NCI-H345 (cell line): ENCODE measurements around the gene FGF1.

ENCODE experiments used
- DNase-seq: peaks from one replicate; lab custom pipeline; 2025; lab: John Stamatoyannopoulos, UW

Gene FGF1

DNA sequence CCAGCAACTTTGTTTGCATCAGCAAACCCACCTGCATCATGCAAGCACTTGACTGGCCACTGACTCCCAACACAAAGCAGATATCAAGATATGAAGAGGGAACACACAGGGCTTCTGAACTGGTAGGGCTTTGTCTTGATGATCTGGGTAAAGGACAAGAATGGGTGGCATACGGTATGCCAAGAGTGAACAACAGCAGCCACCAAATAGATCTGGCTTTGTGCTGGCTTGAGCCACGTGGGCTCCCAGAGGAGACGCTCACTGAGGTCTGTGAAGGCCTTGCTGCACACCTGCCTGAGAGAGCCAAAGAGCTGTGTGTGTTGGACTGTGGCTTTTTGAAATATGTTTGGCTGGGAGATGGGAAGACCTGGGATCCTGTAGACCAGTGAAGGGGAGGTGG, 43.5 kb downstream of the FGF1 start:
- DNase-seq = no peak

DNA sequence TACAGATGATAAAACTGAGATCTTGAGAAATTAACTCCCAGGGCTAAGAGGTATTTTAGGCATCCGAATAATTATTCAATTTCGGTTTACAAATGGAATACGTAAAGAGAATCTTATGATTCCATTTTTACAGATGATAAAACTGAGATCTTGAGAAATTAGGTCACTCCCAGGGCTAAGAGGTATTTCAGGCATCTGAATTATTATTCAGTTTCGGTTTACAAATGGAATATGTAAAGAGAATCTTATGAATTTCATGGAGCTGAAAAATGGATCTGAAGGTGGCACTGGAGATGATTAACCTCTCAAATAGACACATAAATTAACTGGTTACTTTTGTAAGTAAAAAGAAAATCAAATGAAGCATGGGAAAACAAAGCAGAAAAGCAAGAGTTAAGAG, 44.2 kb downstream of the FGF1 start:
- DNase-seq = no peak

DNA sequence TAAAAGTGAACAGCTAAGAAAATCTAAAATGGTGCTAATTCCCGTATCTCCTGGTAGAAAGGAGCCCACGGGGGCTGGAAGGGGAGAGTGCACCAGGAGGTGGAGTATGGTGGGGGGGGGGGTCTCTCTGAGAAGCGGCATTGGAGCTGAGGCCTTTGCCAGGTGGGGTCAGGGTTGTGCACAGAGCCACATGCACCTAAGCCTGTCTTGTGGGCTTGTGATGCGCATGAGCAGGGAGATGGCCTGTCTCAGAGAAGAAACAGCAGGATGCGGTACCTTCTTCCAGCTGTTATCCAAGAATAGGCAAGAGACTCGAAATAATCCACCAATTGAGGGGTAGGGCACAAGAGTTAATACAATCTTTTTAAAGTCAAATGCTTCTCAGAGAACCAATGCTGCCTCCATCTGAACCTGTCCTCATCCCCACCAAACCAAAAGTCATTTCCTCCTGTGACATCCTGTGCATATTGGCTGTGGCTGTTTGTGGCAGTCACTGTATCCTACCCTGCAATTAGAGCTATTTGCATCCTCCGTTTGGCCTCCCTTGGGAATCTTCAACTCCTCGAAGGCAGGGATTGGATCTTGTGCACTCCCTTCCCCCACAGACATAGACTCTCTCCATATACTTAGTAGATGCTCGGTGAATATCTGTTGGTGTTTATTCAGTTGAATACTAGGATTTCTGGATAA, 45.4 kb downstream of the FGF1 start:
- no peak for DNase-seq

DNA sequence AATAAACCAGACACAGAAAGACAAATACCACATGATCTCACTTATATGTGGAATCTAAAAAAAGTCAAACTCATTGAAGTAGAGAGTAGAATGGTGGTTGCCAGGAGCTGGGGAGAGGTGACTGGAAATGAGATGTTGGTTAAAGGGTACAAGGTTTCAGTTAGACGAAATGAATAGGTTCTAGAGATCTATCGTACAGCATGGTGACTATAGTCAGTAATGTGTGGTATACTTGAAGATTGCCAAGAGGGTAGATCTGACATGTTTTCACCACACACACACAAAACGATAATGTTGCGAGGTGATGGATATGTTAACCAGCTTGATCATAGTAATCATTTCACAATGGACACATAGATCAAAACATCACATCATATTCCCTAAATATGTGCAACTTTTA, 46.4 kb downstream of the FGF1 start:
- no peak for DNase-seq

DNA sequence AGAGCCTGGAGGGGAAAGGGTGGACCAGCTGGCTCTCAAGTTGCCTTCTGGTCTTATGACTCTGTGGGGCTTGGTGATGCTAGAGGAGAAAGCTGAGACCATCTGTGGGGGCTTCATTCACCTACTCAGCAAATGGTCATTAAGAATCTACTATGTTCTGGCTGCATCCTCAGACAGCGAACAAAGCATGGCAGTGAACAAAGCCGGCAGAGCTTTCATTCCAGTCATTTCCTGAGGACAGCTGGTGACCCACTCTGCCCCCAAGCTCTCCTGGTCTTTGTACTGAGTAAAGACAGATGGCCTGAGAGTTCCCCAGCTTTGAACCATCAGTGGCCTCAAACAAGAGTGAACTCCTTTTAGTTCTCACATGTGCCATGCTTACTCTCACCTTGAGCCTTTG, 48.0 kb downstream of the FGF1 start:
- DNase-seq = no peak

DNA sequence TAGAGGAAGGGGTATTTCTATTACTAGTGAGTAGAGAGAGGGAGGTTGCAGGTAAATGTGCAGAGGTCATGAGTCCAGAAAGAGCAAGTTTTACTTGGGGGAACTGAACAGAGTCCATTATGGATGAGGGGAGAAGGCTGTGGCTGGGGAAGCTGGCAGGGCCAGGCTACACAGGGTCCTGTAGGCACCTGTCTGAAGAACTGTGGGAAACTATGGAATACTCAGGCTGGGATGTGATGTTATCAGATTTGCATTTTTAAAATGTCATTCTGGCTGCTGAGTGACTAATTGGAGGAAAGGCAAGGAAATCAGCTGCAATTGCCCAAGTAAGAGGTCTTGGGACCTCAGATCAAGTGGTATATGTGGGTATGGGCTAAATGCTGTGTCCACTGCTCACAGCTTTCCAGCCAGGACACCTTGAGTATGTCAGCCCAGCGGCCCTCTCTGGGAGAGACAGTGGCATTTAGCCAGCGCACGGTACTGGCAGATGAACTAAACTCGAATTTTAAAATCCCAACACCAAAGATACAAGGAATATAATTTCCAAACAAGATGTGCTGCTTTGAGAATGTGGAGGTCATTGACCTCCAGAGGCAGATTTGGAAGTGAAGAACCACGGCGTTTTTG, 49.1 kb downstream of the FGF1 start:
- DNase-seq = no peak

DNA sequence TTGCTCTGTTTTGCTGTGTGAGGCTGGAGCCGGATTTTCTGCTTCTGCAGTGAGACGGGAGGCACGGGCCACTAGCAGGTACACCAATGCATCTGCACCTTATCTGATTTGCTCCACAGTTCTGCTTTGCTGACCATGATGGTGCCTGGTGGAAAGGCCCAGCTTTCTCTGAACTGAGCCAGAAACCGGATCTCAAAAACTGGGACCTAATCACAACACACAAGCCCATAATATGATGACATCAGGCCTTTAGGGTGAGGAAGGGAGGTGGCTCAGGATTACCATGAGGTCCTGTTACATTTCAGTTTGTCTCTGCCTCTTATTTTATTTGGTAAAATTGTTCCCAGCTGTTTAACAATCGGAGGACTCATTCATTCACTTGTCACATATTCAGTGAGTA, 49.8 kb downstream of the FGF1 start:
- DNase-seq = no peak

DNA sequence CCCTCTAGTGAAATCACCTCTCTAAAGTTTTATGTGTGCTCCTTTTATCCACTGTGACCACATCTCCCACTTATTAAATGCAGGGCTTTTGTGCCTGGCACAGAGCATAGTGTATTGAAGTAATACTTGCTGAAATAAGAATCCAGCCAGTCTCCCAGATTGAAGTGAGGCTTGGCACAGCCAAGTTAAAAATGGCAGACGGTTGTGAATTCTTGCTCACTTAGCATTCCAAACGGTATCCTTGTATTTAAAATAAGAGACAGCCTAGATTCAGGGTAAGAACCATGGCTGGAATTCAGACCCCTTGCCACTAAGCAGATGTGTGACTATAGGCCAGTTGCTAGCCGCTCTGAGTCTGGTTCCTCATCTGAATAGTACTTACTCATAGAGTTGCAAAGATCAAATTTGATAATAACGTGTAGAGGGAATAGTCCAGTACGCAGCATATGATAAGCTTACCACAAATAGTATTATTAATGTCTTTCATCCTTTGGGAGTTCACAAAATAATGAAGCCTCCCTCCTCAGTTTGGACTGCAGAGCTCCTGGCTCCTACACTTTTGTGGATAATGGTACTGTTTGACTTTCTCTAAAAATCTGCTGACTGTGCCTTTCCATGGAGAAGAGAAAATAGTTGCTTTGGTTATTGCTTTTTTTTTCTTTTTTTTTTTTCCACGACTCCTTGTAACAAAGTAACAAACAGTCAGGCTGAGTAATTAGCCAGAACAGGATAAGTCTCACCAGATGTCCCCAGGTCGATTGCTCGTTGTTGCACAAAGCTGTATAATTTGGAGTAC, 51.5 kb downstream of the FGF1 start:
- DNase-seq = no peak

DNA sequence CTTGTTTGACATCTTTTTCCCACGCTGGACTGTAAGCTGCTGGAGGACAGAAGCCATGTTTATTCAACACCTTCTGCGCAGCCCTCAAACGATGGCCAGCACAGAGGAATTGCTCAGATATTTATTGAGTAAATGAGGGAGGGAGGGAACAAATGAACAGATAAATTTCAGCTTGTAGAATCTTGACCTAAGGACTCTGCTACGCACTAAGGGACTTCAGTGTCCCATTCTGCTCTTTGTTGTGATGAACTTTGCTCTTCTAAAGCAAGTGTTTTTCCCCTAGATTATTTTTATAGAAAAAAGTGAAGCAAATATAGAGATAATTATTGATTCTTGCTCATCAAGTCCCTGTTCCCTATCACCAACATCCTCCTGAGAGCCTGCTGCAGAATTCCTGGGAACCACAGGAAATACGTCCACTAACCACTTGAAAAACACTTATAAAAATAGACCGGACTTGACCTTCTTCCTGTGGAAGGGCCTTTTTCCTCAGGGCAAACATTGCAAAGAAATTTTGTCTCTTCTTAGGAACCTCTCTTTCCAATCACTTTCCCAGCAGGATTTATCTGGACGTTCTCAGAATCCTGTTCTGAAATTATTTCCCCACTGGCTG, 54.9 kb downstream of the FGF1 start:
- DNase-seq = no peak

DNA sequence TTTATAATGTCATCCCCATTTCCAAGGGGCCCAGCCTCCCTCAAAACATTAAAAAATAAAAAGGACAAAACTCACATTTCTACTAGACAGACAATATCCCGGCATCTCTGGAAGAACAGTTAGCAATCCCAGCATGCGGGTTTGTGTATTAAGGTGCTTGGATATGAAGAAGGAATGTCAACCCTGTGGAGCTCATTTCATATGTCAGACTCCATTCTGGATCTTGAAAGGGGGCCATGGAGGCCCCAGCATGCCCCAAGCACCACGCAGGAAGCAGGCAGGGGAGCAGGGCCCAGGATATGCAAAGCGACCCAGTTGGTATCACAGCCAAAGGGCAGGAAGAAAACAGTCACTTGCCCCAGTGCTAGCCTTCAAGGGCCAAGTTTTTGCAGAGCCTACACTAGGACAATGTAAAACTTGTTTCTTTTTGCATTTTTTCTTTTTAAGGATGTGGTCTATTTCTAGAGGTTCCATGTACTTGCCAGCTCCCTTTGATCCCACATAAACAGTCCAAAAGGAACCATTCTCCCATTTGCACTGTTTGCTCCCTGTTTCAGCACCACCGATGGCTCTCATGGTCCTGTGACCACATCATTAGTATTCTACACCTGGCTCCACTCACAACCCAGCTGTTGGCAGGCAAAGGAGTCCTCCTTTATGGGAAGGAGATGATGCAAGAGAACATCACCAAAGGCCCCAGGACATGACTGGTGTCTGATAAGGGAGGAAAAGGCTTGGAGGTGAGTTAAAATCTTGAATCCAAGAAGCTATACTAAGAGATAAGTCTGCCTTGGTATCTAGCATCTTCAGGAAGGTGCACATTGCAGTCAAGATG, 58.3 kb downstream of the FGF1 start:
- DNase-seq = peak; percentile 4

DNA sequence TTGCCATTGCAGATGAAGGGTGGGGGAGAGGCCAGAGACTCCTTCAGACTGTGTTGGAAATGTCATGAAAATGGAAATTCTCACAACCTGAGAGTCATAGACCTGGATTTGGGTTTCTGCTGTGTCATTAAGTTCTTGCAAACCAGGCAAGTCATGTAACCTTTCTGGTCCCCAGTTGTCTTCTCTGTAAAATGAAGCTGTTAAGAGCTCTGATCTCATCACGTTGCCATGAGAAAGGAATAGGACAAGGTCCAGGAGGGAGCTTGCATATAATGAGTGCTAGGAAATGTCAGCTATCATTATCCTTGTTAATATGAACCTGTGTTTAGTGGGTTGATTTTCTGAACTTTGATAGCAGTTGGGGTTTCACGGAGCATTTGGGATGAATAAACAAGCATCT, 59.1 kb downstream of the FGF1 start:
- no peak for DNase-seq

DNA sequence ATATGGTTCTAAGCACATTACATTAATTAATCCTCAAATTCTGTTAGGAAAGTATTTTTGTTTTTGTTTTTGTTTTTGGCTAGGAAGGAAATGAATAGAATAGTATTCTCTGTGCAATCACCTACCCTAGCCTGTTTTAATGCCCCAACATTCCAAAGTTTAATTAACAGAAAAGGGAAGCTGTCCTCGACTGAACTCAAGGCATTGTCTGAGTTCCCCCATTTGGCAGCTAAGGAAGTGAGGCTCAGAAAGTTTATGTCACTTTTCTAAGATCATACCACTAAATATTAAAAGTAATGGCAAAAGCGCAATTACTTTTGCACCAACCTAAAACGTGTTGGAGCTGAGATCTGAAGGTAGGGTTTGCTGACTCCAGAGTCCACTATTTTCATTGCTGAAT, 59.8 kb downstream of the FGF1 start:
- no peak for DNase-seq

DNA sequence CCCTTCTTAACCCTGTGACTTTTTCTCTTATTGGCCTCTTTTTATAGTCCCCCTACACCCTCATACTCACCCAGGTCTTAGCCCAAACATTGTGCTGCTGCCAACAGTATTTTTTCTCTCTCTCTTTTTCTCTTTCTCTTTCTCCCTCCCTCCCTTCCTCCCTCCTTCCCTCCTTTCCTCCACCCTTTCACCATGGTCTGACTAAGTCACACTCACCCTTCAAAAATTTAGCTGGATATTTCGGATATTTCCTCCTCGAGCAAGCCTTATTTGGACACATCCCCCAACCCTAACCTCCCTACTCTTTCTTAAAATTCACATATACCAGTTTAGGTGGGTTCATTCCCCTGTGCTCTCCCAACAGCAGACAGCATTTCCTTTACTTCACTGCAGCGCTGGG, 64.7 kb downstream of the FGF1 start:
- DNase-seq = no peak

DNA sequence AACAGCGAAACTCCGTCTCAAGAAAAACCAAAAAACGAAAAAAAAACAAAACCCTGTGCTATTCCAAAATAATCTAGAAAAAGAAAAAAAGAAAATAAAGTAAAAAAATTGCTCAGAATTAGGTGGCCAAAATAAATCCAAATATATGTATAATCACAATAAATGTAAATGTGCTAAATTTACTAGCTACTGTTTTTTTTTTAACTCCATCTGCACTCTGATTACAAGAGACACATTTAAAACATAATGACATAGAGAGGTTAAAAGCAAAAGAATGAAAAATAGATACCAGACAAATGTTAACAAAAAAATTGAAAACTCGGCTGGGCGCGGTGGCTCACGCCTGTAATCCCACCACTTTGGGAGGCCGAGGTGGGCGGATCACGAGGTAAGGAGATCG, 66.1 kb downstream of the FGF1 start:
- DNase-seq = no peak

DNA sequence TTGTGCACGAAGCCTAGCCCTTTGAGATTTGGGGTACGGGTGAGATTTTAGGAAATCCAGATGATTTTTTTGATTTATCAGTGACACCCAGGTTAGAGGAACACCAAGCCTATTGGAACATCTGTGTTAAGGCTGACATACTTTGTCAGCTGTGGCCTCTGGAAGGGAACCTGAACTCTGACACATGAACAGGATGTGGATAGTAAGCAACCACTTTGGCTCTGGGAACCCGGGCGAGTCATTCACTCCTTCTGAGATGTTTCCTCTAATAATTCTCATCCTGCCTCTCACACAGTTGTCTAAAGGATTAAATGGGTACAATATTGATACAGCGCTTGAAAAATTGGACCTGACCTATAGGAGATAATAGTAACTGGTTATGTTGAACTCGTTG, 67.8 kb downstream of the FGF1 start:
- no peak for DNase-seq

DNA sequence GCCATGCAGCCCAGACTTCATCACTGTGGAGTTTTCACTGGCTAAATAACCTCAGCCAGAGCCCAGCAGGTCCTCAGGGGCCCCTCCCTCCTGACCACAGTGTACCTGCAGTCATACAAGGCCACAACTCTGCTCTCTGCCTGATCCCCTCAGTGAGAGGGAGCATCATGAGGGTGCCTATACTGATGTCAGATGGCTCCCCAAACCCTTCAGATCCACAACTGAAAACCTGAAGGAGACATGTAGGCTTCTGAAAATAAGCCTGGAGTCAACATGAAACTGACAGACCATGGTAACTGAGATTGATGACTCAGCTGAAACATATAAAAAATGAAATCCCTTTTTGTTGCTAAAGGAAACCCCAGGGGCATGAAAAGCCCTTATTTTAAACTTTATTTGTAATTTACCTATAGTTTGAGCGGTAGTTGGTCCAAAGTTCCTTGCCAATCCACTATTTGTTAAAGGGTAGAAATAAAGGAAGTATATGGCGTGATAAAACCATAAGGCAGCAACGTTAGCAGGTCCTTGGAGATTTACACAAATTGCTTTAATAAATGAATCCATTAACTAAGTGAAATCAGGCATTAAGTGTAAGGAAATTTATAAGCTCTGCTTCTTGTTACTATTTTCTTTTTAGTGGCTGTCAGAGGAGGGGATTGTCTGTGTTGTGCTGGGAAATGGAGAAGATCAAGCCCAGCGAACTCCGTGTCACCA, 68.3 kb downstream of the FGF1 start:
- DNase-seq = no peak

DNA sequence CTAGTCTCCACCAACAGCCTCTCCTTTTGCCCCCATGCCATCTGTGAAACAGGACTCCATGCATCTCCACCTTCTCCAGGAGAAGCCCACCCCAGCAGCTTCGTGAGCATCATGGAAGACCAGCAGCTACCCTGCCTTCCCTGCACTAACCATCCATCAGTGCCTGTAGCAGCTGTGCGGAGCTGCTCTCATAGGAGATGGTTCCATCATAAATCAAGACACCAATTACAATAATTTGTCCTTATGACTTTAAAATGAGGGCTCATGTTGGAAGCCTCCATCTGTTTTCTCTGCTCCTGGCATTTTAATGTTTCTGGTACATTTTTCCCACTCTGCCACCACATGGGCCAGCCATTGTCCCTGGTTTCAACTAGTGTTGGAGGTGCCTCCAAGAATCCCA, 69.9 kb downstream of the FGF1 start:
- DNase-seq = no peak

DNA sequence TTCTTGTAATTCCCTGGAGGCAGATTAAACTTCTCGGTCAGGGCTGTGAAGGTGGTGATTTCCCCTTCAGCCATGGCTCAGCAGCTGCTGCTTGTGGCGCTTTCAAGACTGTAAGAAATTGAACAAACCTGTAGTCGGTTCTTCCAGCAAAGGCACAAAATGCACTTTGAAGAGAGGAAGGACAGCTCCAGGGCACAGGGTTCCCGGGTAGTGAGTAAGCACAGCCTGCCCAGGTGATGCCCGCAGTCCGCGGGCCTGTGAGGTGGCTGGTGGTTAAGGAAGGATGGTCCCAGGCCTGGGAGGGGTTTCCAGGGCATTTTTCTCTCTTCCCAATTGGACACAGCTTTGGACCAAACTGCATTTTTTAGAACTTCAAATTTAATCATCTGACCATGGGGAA, 71.8 kb downstream of the FGF1 start:
- DNase-seq = no peak

DNA sequence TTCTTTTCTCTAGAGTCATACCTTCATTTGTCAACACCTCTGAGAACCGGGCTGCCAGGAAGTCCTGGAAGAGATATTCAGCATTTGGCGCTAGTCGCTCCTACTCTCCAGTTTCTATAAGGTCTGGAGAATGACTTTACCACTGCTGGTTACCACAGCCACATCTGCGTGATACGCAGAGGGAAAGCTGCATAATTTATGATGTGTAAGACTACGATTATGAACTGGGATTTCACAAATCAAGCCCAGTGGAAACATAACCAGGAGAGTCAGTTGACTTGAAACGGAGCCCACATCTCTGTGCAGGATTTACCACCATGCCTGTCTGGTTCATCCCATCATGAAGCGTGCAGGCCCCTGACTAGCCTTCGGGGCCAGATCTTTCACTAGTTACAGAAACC, 72.6 kb downstream of the FGF1 start:
- DNase-seq = no peak

DNA sequence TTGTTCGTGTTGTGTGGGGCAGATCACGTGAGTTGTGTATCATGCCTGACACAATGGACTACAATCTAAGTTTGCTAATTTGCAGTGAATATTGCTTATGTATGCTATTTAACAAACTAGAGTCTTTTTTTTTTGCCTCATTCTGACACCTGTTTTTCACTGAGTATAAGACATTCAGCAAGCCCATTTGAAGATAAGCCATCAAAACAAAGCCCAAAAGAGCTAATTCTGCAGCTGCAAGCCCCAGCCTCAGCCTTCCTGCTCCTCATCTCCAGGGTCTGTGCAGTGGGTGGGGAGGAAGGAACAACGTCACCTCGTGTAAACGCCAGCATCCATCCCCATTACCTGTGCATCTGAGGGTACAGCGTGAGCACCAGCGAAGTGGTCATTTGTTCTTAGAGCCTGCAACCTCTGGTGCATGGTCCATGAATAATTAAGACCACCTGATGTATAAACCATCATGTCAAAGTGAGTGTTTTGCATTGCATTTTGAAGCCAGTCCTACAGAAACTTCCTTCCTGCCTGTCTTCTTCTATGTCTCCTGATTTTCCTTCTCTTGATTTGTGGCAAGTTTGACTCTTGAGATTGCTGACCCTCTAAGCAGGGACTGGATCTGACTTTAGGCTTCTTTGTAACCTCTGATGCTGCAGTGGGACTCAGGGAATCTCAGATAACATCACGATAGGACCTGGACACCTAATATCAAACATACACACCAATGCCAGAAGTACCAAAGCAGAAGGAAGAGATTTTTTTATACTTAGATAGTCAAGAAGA, 73.2 kb downstream of the FGF1 start:
- DNase-seq = no peak

DNA sequence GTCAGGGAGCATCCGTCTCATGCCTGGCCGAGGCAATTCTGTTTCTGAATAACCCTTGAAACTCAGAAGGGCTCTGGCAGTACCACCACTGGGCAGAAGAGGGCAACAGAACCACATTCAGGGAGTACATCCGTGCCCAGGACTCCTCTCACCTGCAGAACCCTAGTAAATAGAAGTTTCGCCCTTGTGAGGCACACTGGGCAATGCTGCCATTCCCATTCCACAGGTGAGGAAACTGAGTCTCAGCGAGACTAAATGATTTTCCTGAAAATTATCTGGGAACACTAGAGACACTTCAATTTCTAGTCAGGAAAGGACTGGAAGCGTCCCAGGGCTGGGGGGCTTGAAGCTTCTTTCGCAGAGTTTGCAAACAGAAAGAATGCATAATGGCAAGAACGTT, 74.7 kb downstream of the FGF1 start:
- DNase-seq = peak; percentile 62
